ENCODE measurements around the gene TMEM200B. TPM values are rescaled to one million over a fixed set of nuclear protein-coding genes. Genes with fewer than 3 reads are reported as not detected.

The TMEM200B gene
- total RNA-seq, 1 experiment from 2014 or later, result 11.3 TPM

DNA sequence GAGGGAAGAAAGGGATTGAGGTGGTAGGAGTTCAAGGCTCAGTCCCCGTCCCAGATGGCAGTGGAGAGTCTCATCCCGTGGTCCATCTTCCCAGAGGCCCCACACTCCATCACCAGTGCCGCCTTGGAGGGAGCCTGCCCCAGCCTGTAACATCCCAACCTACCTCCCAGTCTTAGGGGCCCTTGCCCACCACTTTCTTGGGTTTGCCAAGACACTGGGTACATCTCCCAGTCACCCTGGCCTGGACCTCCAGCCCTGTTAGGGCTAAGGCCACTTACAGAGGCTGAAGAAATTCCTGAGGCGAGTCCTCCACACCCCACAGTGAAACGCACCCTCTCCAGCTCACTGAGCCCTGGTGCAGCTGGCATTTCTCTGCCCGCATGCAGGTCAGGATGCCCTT lies 3.3 kb downstream of the TMEM200B start:
- Histone ChIP-seq H3K4me1 (ENCODE audit: control insufficient read depth in 1 of 2, insufficient read depth in 2 of 2, low read length in 2 of 2) (peaks cover 2 to 11% of the 10 kb centered on the region in 2 experiments; a peak in 2 of 4 replicates), H3K79me2 (ENCODE audit: insufficient read depth, low read length) (peaks cover 27% of the 10 kb centered on the region), H3K27ac (ENCODE audit: low read depth, low read length) (no peak overlapping the region), H4K20me1 (ENCODE audit: insufficient read depth) (no peaks in the 10 kb centered on the region), H2AFZ (ENCODE audit: low read depth, low read length, poor library complexity, severe bottlenecking) (no peak overlapping the region), H3K9ac (ENCODE audit: low read length) (no peak overlapping the region), H3K9me3 (ENCODE audit: control insufficient read depth in 1 of 2, insufficient read depth in 1 of 2, low read depth in 1 of 2, low read length in 2 of 2) (no peaks in the 10 kb centered on the region), H3K4me2 (ENCODE audit: low read length) (no peak overlapping the region), H3K4me3 (replicated peaks in 1 of 2; ENCODE audit: low read depth in 1 of 2, low read length in 2 of 2) (no peak overlapping the region), H3K27me3 (ENCODE audit: insufficient read depth, low read length) (no peaks in the 10 kb centered on the region), H3K9me2 (ENCODE audit: insufficient read depth) (no peaks in the 10 kb centered on the region), H3K36me3 (ENCODE audit: control insufficient read depth in 1 of 2, insufficient read depth in 2 of 2, low read length in 2 of 2) (no peaks in the 10 kb centered on the region)
- no peak for TF ChIP-seq SIN3A (IDR thresholded peaks at IDR 0.05; ENCODE audit: low read depth)
- TF ChIP-seq, protein P1, sequence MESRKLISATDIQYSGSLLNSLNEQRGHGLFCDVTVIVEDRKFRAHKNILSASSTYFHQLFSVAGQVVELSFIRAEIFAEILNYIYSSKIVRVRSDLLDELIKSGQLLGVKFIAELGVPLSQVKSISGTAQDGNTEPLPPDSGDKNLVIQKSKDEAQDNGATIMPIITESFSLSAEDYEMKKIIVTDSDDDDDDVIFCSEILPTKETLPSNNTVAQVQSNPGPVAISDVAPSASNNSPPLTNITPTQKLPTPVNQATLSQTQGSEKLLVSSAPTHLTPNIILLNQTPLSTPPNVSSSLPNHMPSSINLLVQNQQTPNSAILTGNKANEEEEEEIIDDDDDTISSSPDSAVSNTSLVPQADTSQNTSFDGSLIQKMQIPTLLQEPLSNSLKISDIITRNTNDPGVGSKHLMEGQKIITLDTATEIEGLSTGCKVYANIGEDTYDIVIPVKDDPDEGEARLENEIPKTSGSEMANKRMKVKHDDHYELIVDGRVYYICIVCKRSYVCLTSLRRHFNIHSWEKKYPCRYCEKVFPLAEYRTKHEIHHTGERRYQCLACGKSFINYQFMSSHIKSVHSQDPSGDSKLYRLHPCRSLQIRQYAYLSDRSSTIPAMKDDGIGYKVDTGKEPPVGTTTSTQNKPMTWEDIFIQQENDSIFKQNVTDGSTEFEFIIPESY (IDR thresholded peaks at IDR 0.05; ENCODE audit: extremely low read depth, insufficient replicate concordance, low read length), result no peak
- TF ChIP-seq TCF7L2 (IDR thresholded peaks at IDR 0.05; ENCODE audit: borderline replicate concordance, extremely low read depth, insufficient read depth, insufficient read length), result no peak
- no peak for TF ChIP-seq FOSL1 (IDR thresholded peaks at IDR 0.05; ENCODE audit: low read depth)
- TF ChIP-seq YY1 (IDR thresholded peaks at IDR 0.05; ENCODE audit: extremely low read depth, insufficient replicate concordance, low read depth, low read length), result no peak
- TF ChIP-seq, protein P2, sequence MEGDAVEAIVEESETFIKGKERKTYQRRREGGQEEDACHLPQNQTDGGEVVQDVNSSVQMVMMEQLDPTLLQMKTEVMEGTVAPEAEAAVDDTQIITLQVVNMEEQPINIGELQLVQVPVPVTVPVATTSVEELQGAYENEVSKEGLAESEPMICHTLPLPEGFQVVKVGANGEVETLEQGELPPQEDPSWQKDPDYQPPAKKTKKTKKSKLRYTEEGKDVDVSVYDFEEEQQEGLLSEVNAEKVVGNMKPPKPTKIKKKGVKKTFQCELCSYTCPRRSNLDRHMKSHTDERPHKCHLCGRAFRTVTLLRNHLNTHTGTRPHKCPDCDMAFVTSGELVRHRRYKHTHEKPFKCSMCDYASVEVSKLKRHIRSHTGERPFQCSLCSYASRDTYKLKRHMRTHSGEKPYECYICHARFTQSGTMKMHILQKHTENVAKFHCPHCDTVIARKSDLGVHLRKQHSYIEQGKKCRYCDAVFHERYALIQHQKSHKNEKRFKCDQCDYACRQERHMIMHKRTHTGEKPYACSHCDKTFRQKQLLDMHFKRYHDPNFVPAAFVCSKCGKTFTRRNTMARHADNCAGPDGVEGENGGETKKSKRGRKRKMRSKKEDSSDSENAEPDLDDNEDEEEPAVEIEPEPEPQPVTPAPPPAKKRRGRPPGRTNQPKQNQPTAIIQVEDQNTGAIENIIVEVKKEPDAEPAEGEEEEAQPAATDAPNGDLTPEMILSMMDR (IDR thresholded peaks at IDR 0.05 in 2 of 3, conservative IDR thresholded peaks at IDR 0.05 in 1 of 3; ENCODE audit: borderline replicate concordance in 1 of 3, insufficient read depth in 1 of 3, low read depth in 2 of 3, low read length in 2 of 3), result no peak
- no peak for TF ChIP-seq POLR2AphosphoS5 (IDR thresholded peaks at IDR 0.05; ENCODE audit: low read depth, low read length)
- TF ChIP-seq, protein P3, sequence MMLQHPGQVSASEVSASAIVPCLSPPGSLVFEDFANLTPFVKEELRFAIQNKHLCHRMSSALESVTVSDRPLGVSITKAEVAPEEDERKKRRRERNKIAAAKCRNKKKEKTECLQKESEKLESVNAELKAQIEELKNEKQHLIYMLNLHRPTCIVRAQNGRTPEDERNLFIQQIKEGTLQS (IDR thresholded peaks at IDR 0.05), result no peak
- TF ChIP-seq ZNF274 (IDR thresholded peaks at IDR 0.05; ENCODE audit: low read depth, low read length), result no peak
- no peak for TF ChIP-seq CEBPB (IDR thresholded peaks at IDR 0.05; ENCODE audit: low read depth)
- no peak for TF ChIP-seq EZH2 (IDR thresholded peaks at IDR 0.05)
- TF ChIP-seq SP1 (IDR thresholded peaks at IDR 0.05; ENCODE audit: low read depth), result no peak
- TF ChIP-seq ELF1 (IDR thresholded peaks at IDR 0.05; ENCODE audit: borderline replicate concordance, low read depth), result no peak
- no peak for TF ChIP-seq EGR1 (IDR thresholded peaks at IDR 0.05; ENCODE audit: low read depth)
- TF ChIP-seq, protein P4, sequence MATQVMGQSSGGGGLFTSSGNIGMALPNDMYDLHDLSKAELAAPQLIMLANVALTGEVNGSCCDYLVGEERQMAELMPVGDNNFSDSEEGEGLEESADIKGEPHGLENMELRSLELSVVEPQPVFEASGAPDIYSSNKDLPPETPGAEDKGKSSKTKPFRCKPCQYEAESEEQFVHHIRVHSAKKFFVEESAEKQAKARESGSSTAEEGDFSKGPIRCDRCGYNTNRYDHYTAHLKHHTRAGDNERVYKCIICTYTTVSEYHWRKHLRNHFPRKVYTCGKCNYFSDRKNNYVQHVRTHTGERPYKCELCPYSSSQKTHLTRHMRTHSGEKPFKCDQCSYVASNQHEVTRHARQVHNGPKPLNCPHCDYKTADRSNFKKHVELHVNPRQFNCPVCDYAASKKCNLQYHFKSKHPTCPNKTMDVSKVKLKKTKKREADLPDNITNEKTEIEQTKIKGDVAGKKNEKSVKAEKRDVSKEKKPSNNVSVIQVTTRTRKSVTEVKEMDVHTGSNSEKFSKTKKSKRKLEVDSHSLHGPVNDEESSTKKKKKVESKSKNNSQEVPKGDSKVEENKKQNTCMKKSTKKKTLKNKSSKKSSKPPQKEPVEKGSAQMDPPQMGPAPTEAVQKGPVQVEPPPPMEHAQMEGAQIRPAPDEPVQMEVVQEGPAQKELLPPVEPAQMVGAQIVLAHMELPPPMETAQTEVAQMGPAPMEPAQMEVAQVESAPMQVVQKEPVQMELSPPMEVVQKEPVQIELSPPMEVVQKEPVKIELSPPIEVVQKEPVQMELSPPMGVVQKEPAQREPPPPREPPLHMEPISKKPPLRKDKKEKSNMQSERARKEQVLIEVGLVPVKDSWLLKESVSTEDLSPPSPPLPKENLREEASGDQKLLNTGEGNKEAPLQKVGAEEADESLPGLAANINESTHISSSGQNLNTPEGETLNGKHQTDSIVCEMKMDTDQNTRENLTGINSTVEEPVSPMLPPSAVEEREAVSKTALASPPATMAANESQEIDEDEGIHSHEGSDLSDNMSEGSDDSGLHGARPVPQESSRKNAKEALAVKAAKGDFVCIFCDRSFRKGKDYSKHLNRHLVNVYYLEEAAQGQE (IDR thresholded peaks at IDR 0.05; ENCODE audit: low read depth), result no peak
- no peak for TF ChIP-seq EZH2phosphoT487 (IDR thresholded peaks at IDR 0.05; ENCODE audit: borderline replicate concordance)
- TF ChIP-seq JUND (IDR thresholded peaks at IDR 0.05), result no peak
- TF ChIP-seq POLR2A (IDR thresholded peaks at IDR 0.05; ENCODE audit: borderline replicate concordance, extremely low read depth, insufficient read depth, insufficient read length), result no peak
- TF ChIP-seq CBX3 (IDR thresholded peaks at IDR 0.05; ENCODE audit: low read depth), result no peak
- no peak for ATAC-seq
- RAD21 ChIA-PET (ENCODE audit: low non-redundant PET in 1 of 2, low total read pairs in 2 of 2, uncharacterized antibody in 2 of 2, unreplicated experiment in 2 of 2), result interaction anchor here in 1 of 2 experiments (1.7 kb wide), 1 partner anchor 61 kb away, joined by 3 read pairs; the partner anchor contains the start of gene SRSF4
- no peak for DNase-seq (ENCODE audit: low read depth, low spot score)
- BruUV-seq (replicated peaks), result no TSS peak
- POLR2A ChIA-PET, result interaction anchor here (0.9 kb wide), 1 partner anchor 207 kb away, joined by 3 read pairs; no protein-coding TSS in a partner anchor
- CTCF ChIA-PET, result interaction anchor here (2.7 kb wide), 1 partner anchor 238 kb away, joined by 9 read pairs; no protein-coding TSS in a partner anchor
- intact Hi-C loops (cut with micrococcal nuclease), result no loop called here

All from HCT116 (cell line).